OCI-LY1 (cell line): ENCODE measurements around the gene PSD2.

Experiments
- H2AFZ ChIP-seq: fragments of 200-600 bp; sonication (generic), shearing (Covaris generic); 2 replicates; pipeline ENCODE4 v1.6.0; 2014; ENCODE audit warnings: antibody characterized with exemption, mild to moderate bottlenecking, low read length
- H3F3A ChIP-seq: fragments of 200-600 bp; sonication (generic), shearing (Covaris generic); 2 replicates; pipeline ENCODE4 v1.6.0; 2014; ENCODE audit warnings: mild to moderate bottlenecking, antibody characterized with exemption, low read length, moderate library complexity; ENCODE audit not compliant: insufficient read depth
- H3K27ac ChIP-seq: fragments of 200-600 bp; sonication (generic); 2 replicates; pipeline ENCODE4 v1.5.1; 2014; ENCODE audit warnings: low read length, mixed run types, mild to moderate bottlenecking, low read depth; ENCODE audit not compliant: poor library complexity, severe bottlenecking
- H3K27me3 ChIP-seq: fragments of 200-600 bp; sonication (generic); 2 replicates; pipeline ENCODE4 v1.6.0; 2014; ENCODE audit warnings: antibody characterized with exemption, mild to moderate bottlenecking, low read length, moderate library complexity; ENCODE audit not compliant: insufficient read depth
- H3K36me3 ChIP-seq: fragments of 200-600 bp; sonication (generic); 2 replicates; pipeline ENCODE4 v1.6.1; 2014; ENCODE audit warnings: mild to moderate bottlenecking, antibody characterized with exemption, low read length, moderate library complexity, mixed read lengths; ENCODE audit not compliant: insufficient read depth
- H3K4me1 ChIP-seq: fragments of 200-600 bp; sonication (generic); 2 replicates; pipeline ENCODE4 v1.5.1; 2014; ENCODE audit warnings: mild to moderate bottlenecking, low read length, moderate library complexity; ENCODE audit not compliant: insufficient read depth, severe bottlenecking
- H3K4me2 ChIP-seq: fragments of 200-600 bp; sonication (generic), shearing (Covaris generic); 2 replicates; pipeline ENCODE4 v1.6.1; 2014; ENCODE audit warnings: low read length
- H3K4me3 ChIP-seq: fragments of 200-600 bp; sonication (generic); 2 replicates; pipeline ENCODE4 v1.5.1; 2014; ENCODE audit warnings: low read length, low read depth, mild to moderate bottlenecking, mixed read lengths; ENCODE audit not compliant: poor library complexity, severe bottlenecking
- H3K79me2 ChIP-seq: fragments of 200-600 bp; shearing (Covaris generic); 2 replicates; pipeline ENCODE4 v1.6.1; 2016; ENCODE audit warnings: mixed run types, low read length, mixed read lengths; ENCODE audit not compliant: insufficient read depth
- H3K9ac ChIP-seq: fragments of 200-600 bp; sonication (generic), shearing (Covaris generic); 2 replicates; pipeline ENCODE4 v1.6.1; 2014; ENCODE audit warnings: mild to moderate bottlenecking, low read length, mixed read lengths
- H3K9me2 ChIP-seq: fragments of 200-600 bp; sonication (generic), shearing (Covaris generic); 2 replicates; pipeline ENCODE4 v1.6.1; 2014; ENCODE audit warnings: low read depth, mild to moderate bottlenecking, low read length, mixed read lengths
- H3K9me3 ChIP-seq: fragments of 200-600 bp; shearing (Covaris generic); 2 replicates; pipeline ENCODE4 v1.6.1; 2014; ENCODE audit warnings: low read length, mixed read lengths
- H4K20me1 ChIP-seq: fragments of 200-600 bp; sonication (generic), shearing (Covaris generic); 2 replicates; pipeline ENCODE4 v1.6.0; 2016; ENCODE audit warnings: mild to moderate bottlenecking, low read length; ENCODE audit not compliant: insufficient read depth
- EZH2 ChIP-seq: fragments of 200-600 bp; sonication (generic), shearing (Covaris generic); IDR thresholded peaks from 2 replicates; pipeline ENCODE4 v1.8.0; 2017; ENCODE audit warnings: borderline replicate concordance, mixed run types, mild to moderate bottlenecking, antibody characterized with exemption, low read length, moderate library complexity, mixed read lengths
- TF ChIP-seq, protein P1 (sequence below): fragments of 200-600 bp; sonication (generic), shearing (Covaris generic); IDR thresholded peaks from 2 replicates; pipeline ENCODE4 v1.5.1; 2017; ENCODE audit warnings: mild to moderate bottlenecking, antibody characterized with exemption, low read length, moderate library complexity, mixed read lengths

PSD2 gene

DNA sequence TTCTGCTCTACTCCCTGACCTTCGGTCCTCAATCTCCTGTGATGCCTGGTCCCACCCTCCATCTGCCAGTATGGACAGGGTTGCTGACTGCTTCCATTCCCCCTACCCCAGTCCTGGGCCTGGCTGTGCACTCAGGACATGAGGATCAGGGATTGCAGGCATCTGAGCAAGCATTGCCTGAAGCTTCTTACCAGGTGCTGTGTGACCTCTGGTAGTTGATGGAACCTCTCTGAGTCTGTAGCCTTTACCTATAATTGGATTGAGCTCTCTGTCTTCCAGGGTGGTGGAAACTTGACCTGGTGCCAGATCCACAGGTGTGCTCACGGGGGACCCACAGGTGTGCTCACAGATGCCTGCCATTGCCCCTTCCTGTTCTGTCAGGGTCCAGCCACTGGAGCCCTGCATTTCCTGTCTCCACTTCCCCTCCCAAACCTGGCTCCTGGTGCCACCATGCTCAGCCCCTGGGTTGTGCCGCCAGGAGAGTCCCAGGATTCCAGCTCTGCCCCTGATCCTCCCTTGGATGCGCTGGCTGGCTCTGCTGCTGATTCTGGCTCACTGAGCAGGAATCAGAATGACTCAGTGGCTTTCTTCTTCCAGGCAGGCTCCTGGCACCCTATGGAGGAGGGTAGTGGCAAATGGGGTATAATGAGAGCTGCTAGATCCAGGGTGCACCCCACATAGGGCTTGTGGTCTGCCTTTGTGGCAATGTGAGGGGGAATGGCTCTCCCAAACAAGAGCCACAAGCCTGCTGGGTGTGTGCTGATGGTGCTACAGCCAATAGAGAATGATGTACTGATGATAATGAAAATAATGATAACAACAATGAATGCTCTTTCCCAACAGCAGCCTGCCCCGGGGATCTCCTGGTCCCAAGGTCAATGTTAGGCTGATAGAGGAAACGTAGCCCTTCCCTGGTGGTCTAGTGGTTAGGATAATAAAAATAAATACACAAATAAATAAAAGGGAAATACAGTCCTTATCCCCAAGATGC, 35.2 kb upstream of the PSD2 start:
- H3K4me2 ChIP-seq = no peak overlapping the region
- no peaks in the 10 kb centered on the region for H3K9me2 ChIP-seq
- H2AFZ ChIP-seq = no peak overlapping the region
- no peaks in the 10 kb centered on the region for H3K9me3 ChIP-seq
- H3F3A ChIP-seq = peaks cover 5% of the 10 kb centered on the region; the same call in 1 of the 2 replicates
- no peak overlapping the region for H3K9ac ChIP-seq
- no peak for TF ChIP-seq EZH2
- TF ChIP-seq, protein P1, sequence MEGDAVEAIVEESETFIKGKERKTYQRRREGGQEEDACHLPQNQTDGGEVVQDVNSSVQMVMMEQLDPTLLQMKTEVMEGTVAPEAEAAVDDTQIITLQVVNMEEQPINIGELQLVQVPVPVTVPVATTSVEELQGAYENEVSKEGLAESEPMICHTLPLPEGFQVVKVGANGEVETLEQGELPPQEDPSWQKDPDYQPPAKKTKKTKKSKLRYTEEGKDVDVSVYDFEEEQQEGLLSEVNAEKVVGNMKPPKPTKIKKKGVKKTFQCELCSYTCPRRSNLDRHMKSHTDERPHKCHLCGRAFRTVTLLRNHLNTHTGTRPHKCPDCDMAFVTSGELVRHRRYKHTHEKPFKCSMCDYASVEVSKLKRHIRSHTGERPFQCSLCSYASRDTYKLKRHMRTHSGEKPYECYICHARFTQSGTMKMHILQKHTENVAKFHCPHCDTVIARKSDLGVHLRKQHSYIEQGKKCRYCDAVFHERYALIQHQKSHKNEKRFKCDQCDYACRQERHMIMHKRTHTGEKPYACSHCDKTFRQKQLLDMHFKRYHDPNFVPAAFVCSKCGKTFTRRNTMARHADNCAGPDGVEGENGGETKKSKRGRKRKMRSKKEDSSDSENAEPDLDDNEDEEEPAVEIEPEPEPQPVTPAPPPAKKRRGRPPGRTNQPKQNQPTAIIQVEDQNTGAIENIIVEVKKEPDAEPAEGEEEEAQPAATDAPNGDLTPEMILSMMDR = no peak
- H3K4me3 ChIP-seq = no peak overlapping the region
- H3K79me2 ChIP-seq = no peaks in the 10 kb centered on the region
- H3K27ac ChIP-seq = peak overlapping the region; percentile 13
- peaks cover 5% of the 10 kb centered on the region; the same call in 1 of the 2 replicates for H3K27me3 ChIP-seq
- H3K36me3 ChIP-seq = no peaks in the 10 kb centered on the region
- H4K20me1 ChIP-seq = no peaks in the 10 kb centered on the region
- H3K4me1 ChIP-seq = peaks cover 37% of the 10 kb centered on the region

DNA sequence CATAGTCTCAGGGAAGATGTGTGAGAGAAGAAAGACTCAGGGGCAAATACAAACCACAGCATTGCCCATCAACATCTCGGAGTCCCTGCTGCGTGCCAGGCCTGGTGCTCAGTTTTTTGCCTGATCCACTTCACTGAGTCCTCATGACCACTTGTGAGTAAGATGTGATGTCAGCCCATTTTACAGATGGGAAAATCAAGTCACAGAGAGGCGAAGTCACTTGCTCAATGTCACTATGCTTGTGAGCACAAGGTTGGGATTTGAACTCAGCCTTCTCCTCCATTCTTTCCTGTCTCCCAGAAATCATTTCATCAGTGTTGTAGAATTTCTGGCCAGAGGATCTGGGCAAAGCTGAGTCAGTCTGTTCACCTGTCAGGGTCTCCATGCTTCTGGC, 34.6 kb upstream of the PSD2 start:
- Histone ChIP-seq H3K4me1 (peaks cover 30% of the 10 kb centered on the region), H3F3A (peaks cover 5% of the 10 kb centered on the region; the same call in 1 of the 2 replicates), H2AFZ (no peak overlapping the region), H3K9ac (no peak overlapping the region), H3K9me3 (no peaks in the 10 kb centered on the region), H3K9me2 (no peaks in the 10 kb centered on the region), H3K27ac (peak overlapping the region; percentile 13), H3K79me2 (no peaks in the 10 kb centered on the region), H3K27me3 (peaks cover 5% of the 10 kb centered on the region; the same call in 1 of the 2 replicates), H3K4me2 (no peak overlapping the region), H4K20me1 (no peaks in the 10 kb centered on the region), H3K36me3 (no peaks in the 10 kb centered on the region), H3K4me3 (no peak overlapping the region)
- TF ChIP-seq, protein P1 = no peak
- TF ChIP-seq EZH2 = no peak

DNA sequence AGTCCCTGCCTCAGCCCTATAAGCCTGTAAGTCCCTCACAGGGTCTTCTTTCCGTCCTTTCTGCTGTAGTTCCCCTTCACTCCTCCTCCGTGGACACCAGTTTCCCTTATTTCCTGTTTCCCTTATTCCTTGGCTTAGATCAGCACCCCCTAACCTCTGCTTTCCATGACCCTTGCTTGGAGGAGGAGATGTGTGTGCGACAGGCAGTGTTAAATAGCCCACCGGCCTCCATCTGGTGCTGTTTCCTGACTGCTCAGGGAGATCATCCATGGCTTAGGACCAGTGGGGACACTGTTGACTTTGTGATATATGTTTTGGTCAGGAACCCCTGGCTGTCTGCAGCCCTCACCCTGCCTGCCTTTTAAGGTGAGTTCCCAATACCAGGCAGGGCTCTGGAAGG, 34.1 kb upstream of the PSD2 start:
- Histone ChIP-seq H3F3A (peaks cover 5% of the 10 kb centered on the region; the same call in 1 of the 2 replicates), H3K9me2 (no peaks in the 10 kb centered on the region), H2AFZ (no peak overlapping the region), H3K4me3 (no peak overlapping the region), H3K79me2 (no peaks in the 10 kb centered on the region), H3K36me3 (no peaks in the 10 kb centered on the region), H3K9me3 (no peaks in the 10 kb centered on the region), H3K4me1 (peaks cover 25% of the 10 kb centered on the region), H3K4me2 (no peak overlapping the region), H3K9ac (no peak overlapping the region), H3K27me3 (peaks cover 5% of the 10 kb centered on the region; the same call in 1 of the 2 replicates), H3K27ac (no peak overlapping the region), H4K20me1 (no peaks in the 10 kb centered on the region)
- no peak for TF ChIP-seq EZH2
- TF ChIP-seq, protein P1 = no peak
